GM12892 (cell line): Measurements from ENCODE around the gene KTN1.

ENCODE experiments used
- POLR2A ChIP-seq: IDR thresholded peaks from 2 replicates; pipeline ENCODE4 v1.6.1; 2011; ENCODE audit warnings: low read depth, low read length, control low read depth
- POLR2AphosphoS5 ChIP-seq: IDR thresholded peaks from 2 replicates; pipeline ENCODE4 v1.6.1; 2011; ENCODE audit warnings: low read depth, low read length, control low read depth

DNA sequence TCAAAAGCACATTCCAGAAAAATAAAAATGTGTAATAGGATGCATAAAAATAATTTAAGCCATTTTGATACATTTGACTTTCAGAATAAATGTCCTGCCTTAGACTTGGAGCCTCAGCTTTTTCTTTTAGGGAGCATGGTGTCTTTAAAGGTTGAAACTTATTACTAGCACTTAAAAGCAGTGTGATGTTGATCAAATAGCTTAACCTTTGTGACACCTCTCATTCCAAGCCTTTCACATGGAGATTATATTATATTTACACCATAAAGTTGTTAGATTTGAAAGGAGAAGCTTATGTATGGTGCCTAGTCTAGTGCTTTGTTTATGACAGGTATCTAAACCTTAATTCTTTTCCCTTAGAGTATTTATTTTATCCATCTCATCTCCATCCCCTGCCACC is 61.9 kb downstream of the KTN1 start:
- no peak for TF ChIP-seq POLR2AphosphoS5
- TF ChIP-seq POLR2A = no peak
